Activated CD4-positive, alpha-beta T cell treated with anti-CD3 and anti-CD28 coated beads for 1 hour (primary cell): ENCODE data around the gene HSD17B14.
"Not testable (repeated sequence)": the region's sequence is repeated elsewhere in the genome, so short reads cannot be mapped to it uniquely, and the experiment has no call there.

ENCODE experiments used
- DNase-seq: peaks from one replicate; pipeline ENCODE4 v3.0.0-alpha.2; 2020

Gene HSD17B14

DNA sequence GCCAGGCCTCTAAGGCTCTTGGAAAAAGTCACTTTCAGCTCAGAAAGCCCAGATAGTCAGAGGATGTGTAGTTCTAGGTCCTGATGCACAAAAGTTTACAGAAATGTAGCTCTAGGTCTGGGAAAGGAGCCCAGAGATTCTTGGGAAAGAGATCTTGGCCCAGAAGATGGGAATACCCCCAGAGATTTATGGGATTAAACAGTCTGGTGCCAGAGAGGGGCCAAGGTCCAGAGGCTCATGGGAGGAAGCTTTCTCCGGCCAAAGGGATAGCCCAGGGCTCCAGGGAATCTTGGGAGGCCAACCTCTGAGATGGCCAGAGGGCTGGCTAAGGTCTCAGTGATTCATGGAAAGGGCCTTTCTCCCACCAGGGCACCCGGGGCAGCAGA lies 40.6 kb downstream of the HSD17B14 start:
- no peak for DNase-seq

DNA sequence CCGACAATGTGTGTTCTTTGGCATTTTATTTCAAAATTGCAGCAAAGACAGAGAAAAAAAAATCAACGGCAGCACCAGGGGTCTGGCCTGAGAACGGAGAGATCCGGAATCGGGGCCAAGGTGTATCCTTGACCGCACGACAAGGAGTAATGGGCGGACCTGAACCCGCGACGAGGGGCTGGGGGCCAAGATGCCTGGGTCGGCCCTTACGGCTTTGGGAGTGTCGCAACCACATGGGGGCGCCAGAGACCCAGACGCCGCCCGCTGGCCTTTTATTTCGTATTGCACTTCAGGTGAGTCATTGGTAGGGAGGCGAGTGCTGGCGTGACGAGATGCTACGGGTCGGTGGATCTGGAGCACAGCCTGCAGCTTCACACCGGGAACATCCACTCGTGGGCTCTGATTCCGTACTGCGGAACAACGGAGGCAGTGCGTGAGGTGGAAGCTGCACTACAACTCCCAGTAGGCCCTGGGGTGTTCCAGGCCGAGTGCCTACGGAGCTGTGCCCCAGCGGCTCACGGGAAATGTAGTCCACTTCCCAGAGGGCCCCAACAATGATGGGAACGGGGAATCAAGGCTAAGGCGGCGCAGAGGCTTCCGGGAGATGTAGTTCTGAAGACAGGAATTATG lies 41.1 kb downstream of the HSD17B14 start:
- peak; percentile 73 for DNase-seq

DNA sequence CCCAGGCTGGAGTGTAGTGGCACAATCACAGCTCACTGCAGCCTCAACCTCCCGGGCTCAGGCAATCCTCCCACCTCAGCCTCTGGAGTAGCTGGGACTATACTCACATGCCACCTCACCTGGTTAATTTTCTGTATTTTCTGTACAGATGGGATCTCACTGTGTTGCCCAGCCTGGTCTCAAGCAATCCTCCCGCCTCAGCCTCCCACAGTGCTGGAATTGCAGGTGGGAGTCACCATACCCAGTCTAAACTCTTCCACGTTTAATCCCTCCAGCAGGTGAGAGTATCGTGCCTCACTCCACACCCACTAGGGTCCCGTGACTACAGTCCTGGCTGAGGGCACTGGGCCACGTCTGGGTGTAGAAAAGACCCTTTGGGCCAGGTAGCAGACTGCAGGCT lies 42.0 kb downstream of the HSD17B14 start:
- no peak for DNase-seq

DNA sequence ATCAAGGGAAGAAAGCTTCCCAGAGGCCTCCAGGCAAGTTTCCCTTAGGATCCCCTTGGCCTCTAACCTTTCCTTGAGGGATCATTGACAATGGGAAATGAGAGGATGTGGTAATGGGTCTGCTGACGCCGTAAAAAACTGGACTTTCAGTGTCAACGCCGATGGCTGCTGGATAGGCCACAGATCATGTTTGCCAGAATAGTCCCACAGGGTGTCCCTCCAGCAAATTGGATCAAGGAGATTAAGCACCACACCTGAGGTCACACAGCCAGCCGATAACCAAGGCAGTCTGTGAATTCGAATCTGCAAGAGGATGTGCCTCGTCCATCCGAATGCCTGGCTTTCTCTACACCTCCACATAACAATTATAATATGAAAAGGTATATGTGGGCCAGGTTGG lies 43.0 kb downstream of the HSD17B14 start:
- no peak for DNase-seq

DNA sequence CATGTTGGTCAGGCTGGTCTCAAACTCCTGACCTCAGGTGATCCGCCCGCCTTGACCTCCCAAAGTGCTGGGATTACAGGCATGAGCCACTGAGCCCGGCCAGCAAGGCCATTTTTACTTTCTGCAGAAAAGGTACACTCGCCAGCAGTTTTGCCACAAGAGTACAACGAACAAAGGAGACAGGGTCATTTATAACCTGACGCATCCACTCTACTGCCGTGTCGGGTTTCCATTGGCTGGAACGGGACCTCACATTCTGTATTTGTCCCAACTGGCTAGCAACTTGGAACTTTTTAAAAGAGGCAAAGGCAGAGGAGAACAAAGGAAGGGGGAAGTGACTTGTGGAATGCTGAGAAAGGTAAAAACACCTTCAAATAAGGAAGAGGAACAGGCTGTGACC lies 49.0 kb downstream of the HSD17B14 start:
- DNase-seq: not testable (repeated sequence)

DNA sequence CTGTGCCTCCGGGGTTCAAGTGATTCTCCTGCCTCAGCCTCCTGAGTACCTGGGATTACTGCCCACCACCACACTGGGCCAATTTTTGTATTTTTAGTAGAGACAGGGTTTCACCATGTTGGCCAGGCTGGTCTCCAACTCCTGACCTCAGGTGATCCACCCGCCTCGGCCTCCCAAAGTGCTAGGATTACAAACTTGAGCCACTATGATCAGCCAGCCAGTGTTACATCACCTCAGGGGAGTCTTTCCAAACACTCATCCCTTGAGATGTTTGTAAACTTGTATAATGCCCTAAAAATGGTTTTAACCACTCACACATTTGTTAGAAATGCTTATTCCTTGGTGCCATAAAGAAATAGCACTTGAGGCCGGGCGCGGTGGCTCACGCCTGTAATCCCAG lies 49.9 kb downstream of the HSD17B14 start:
- DNase-seq: not testable (repeated sequence)

DNA sequence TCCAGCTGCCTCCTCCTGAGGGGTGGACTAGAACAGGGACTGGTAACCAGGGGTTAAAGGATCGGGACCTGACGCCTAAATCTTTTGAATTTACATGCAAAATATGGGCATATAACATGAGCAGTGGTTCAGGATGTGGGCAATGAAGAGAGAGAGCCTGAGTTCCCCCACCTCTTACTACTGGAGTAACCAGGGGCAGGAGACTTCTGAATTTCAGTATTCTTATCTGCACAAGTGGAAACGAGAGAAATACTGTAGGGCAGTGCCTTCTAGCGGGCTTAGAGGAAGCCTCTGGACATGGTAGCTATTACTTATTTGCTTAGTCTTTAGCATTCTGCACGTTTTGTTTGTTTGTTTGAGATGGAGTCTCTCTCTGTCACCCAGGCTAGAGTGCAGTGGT lies 51.8 kb downstream of the HSD17B14 start:
- no peak for DNase-seq

DNA sequence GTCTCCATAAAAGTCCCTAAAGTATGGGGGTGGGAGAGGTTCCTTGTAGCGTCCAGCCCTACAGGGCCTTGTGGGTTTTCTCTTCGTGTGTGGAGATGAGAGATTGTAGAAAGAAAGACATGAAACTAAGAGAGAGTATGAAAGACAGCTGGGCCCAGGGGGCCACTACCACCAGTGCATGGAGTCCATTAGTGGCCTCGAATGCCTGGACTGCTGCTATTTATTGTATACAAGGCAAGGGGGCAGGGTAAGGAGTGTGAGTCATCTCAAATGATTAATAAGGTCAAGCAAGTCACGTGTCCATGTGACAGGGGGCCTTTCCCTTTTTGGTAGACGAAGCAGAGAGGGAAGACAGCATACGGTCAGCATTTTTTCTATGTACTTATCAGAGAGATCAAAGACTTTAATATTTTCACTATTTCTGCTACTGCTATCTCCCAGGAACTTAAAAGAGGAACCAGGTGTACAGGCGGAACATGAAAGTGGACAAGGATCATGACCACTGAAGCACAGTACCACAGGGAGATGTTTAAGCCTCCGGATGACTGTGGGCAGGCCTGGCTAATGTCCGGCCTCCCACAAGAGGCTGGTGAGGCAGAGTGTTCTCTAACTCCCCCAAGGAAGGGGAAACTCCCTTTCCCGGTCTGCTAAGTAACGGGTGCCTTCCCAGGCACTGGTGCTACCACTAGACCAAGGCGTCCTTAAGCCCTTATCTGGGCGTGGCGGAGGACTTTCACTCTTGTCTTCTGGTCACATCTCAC lies 55.5 kb downstream of the HSD17B14 start:
- DNase-seq: no peak

DNA sequence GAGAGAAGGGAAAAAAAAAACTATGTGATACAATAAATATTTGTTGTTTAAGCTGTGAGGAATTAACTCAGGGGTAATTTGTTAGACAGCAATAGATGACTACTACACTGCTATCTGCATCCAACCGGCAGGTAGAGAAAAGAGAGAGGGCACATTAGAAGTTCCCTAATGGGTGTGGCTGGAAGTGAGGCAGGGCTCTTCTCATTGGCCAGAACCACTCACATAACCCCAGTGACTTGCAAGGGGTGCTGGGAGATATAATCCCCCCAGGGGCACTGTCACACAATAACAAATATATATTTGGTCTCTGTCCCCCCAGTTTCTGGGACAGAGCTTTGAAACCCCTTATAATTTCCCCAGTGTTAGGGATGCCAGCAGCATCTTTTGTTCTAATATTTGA lies 56.7 kb downstream of the HSD17B14 start:
- no peak for DNase-seq

DNA sequence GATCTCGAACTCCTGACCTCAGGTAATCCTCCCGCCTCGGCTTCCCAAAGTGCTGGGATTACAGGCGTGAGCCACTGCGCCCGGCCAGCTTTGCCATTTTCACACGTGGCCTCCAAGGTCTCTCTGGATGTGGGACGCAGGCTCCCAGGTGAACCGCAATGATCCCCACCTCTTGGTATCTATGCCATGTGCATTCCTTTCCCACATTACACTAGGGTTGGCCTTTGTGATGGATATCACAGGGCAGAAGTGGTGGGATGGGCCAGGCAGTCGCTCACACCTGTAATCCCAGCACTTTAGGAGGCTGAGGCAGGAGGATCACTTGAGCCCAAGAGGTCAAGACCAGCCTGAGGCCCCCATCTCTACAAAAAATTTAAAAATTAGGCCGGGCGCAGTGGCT lies 58.6 kb downstream of the HSD17B14 start:
- no peak for DNase-seq

DNA sequence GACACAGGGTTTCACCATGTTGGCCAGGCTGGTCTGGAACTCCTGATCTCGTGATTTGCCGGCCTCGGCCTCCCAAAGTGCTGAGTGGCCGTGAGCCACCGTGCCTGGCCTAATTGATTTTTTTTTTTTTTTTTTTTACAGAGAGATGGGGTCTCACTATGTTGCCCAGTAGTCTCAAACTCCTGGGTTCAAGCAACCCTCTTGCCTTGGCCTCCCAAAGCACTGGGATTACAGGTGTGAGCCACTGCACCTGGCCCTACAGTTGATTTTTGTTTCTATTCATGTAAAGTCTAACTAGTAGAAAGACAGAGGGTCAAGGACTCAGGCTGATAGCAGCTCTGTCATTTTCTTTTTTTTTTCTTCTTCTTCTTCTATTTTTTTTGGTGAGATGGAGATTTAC lies 59.2 kb downstream of the HSD17B14 start:
- no peak for DNase-seq

DNA sequence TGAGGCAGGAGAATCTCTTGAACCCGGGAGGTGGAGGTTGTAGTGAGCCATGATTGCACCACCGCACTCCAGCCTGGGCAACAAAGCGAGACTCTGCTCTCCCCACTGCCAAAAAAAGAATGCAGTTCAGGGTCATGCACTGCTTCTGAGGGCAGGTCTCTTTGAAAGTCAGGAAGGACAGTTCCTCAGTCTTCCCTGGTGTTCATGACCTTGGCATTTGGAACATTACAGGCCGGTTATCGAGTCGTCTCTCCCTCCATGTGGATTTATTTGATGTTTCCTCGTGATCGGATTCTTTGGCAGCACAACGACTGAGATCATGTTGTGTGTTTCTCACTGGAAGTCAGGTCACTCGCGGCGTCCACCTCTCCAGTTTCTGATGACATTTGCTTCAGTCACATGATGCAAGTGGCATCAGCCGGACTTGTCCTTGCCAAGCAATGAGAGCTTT lies 63.8 kb downstream of the HSD17B14 start:
- DNase-seq: no peak

DNA sequence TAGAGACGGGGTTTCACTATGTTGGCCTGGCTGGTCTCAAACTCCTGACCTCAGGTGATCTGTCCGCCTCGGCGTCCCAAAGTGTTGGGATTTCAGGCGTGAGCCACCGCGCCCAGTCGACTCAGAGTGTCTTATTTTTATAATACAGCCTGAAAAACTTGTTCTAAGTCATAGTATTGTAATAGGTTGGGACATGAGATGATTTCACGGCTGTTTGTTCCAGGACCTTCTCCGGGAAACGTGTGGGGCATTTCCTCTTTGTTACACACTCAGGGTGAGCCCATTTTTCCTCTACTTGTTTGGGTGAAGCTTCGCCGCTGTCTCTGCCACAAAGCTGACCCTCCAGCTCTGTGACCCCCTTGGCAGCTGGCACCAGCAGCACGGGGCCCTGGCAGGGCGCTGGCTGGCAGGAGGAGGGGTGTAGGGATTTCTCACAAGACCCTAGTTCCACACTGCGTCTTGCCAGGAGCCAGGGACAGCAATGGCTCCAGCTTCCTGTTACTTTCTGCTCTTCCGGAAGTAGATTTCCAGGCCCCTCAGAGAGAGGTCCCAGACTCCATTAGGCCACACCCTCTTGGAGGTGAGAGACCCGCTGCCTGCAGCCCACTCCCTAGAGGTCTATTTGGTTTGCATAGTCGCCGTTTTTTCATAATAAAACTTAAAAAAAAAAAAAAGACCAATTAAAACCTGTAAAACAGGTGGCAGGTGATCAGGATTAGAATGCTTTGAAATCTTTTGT lies 65.4 kb downstream of the HSD17B14 start:
- DNase-seq: no peak

DNA sequence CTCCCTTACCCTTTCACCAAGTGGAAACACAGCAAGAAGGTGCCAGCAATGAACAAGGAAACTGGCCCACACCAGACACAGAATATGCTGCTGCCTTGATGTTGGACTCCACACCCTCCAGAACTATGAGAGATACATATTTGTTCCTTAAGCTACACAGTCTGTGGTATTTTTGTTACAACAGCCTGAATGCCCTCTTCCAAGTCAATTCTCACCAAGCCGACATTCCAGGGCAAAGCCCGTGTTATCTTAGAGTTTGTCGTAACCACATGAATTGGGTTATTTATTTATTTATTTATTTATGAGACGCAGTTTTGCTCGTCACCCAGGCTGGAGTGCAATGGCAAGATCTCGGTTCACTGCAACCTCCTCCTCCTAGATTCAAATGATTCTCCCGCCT lies 66.0 kb downstream of the HSD17B14 start:
- no peak for DNase-seq

DNA sequence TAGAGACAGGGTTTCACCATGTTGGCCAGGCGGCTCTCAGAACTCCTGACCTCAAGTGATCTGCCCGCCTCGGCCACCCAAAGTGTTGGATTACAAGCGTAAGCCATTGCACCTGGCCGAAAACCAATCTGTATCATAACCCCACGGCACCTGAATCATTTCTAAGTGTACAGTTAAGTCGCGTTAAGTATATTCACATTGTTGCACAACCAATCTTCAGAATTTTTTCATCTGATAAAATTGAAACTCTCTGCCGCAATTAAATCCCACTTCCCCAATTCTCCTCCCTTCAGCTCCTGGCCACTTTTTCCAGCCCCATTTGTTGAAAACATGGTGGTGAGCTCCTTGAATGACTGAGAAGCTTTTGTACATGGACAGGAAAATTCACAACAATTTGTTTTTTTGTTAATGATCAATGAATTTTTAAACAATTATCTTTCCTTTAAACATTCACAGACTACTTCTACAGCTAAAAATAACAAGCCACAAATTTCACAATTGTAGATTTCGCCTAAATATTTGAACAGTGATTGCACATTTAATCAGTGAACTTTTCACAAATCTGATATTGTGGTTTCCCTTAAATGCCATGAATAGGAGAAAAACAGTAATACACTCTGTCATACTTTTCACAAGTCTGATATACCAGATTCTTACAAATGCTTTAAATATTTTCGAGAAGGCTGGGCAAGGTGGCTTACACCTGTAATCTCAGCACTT lies 67.1 kb downstream of the HSD17B14 start:
- DNase-seq: no peak

DNA sequence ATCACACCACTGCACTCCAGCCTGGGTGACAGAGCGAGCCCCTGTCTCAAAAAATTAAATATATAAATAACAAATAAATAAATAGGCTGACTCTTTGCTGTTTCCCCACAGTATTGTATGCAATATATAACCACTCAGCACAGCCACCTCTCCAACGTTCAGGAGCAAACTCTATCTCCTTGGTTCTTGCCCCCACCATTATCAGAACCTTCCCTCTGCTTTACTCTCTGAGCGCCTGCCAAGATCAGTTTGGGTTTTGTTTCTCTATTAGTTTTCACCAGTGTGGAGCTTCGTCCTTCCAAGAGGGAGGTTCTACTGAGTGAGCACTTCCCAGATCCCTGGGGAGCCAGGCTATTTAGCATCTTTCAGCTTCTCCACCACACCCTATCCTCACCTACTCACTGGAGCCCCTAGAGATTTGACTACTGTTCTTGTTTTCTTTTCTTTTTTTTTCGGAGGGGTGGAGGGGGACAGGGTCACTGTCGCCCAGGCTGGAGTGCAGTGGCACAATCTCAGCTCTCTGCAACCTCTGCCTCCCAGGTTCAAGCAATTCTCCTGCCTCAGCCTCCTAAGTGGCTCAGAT lies 68.0 kb downstream of the HSD17B14 start:
- not testable (repeated sequence) for DNase-seq

DNA sequence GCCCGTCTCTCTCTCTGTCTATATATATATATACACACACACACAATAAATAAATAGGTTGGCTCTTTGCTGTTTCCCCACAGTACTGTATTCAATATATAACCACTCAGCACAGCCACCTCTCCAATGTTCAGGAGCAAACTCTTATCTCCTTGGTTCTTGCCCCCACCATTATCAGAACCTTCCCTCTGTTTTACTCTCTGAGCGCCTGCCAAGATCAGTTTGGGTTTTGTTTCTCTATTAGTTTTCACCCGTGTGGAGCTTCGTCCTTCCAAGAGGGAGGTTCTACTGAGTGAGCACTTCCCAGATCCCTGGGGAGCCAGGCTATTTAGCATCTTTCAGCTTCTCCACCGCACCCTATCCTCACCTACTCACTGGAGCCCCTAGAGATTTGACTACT lies 70.5 kb downstream of the HSD17B14 start:
- DNase-seq: not testable (repeated sequence)
